Neural cell (in vitro differentiated cells): ENCODE data around the gene GAS7. TPM values are rescaled to one million over a fixed set of nuclear protein-coding genes. Genes with fewer than 3 reads are reported as not detected.

ENCODE experiments used
- H2AFZ ChIP-seq: fragments of 200-600, 300-800 bp; sonication (generic), shearing (Covaris generic); 2 replicates; pipeline ENCODE4 v1.6.0; 2014; ENCODE audit warnings: low read depth, mild to moderate bottlenecking, antibody characterized with exemption, low read length, moderate library complexity
- H3F3A ChIP-seq: fragments of 200-600 bp; shearing (Covaris generic); 2 replicates; pipeline ENCODE4 v1.6.1; 2016; ENCODE audit warnings: mild to moderate bottlenecking, moderate library complexity, mixed read lengths, antibody characterized with exemption, low read length; ENCODE audit not compliant: insufficient read depth, poor library complexity, severe bottlenecking
- H3K27ac ChIP-seq: fragments of 200-600, 300-800 bp; sonication (generic), shearing (Covaris generic); 2 replicates; pipeline ENCODE4 v1.5.1; 2014; ENCODE audit warnings: mild to moderate bottlenecking, low read length, moderate library complexity
- H3K27me3 ChIP-seq: fragments of 300-800, 200-600 bp; sonication (generic), shearing (Covaris generic); 2 replicates; pipeline ENCODE4 v1.6.0; 2014; ENCODE audit warnings: mild to moderate bottlenecking, low read depth, low read length, moderate library complexity; ENCODE audit not compliant: insufficient read depth
- H3K36me3 ChIP-seq: fragments of 300-800, 200-600 bp; sonication (generic), shearing (Covaris generic); 2 replicates; pipeline ENCODE4 v1.5.1; 2014; ENCODE audit warnings: mild to moderate bottlenecking, antibody characterized with exemption, low read length, moderate library complexity; ENCODE audit not compliant: insufficient read depth
- H3K4me2 ChIP-seq: fragments of 300-800, 200-600 bp; sonication (generic), shearing (Covaris generic); 2 replicates; pipeline ENCODE4 v1.6.0; 2014; ENCODE audit warnings: mild to moderate bottlenecking, low read length
- H3K4me3 ChIP-seq: fragments of 300-800, 200-600 bp; sonication (generic), shearing (Covaris generic); 2 replicates; pipeline ENCODE4 v1.5.1; 2014; ENCODE audit warnings: mild to moderate bottlenecking, low read length, moderate library complexity
- H3K79me2 ChIP-seq: fragments of 200-600 bp; shearing (Covaris generic); replicated peaks from 2 replicates; pipeline ENCODE4 v1.6.0; 2014; ENCODE audit warnings: mild to moderate bottlenecking, low read length, moderate library complexity; ENCODE audit not compliant: insufficient read depth
- H3K9ac ChIP-seq: fragments of 300-800, 200-600 bp; sonication (generic), shearing (Covaris generic); 2 replicates; pipeline ENCODE4 v1.6.1; 2016; ENCODE audit warnings: mild to moderate bottlenecking, low read length, mixed read lengths
- H3K9me2 ChIP-seq: fragments of 200-600 bp; shearing (Covaris generic); 2 replicates; pipeline ENCODE4 v1.6.1; 2016; ENCODE audit warnings: mild to moderate bottlenecking, low read length, mixed read lengths; ENCODE audit not compliant: insufficient read depth
- H3K9me3 ChIP-seq: fragments of 200-600, 300-800 bp; sonication (generic), shearing (Covaris generic); 2 replicates; pipeline ENCODE4 v1.6.1; 2016; ENCODE audit warnings: mild to moderate bottlenecking, mixed run types, low read length, moderate library complexity, mixed read lengths
- H4K20me1 ChIP-seq: fragments of 200-600 bp; shearing (Covaris generic); 2 replicates; pipeline ENCODE4 v1.6.1; 2016; ENCODE audit warnings: mild to moderate bottlenecking, mixed run types; ENCODE audit not compliant: insufficient read depth
- CTCF ChIP-seq: fragments of 450-650 bp; IDR thresholded peaks from 2 replicates; pipeline ENCODE4 v1.5.1; 2014; ENCODE audit warnings: antibody characterized with exemption, mild to moderate bottlenecking, moderate library complexity; ENCODE audit not compliant: poor library complexity, severe bottlenecking
- EP300 ChIP-seq: fragments of 450-650 bp; conservative IDR thresholded peaks from 2 replicates; pipeline ENCODE4 v1.6.1; 2014; ENCODE audit warnings: antibody characterized with exemption, mild to moderate bottlenecking, moderate library complexity; ENCODE audit not compliant: poor library complexity, severe bottlenecking
- EZH2 ChIP-seq: fragments of 200-600, 300-800 bp; shearing (Covaris generic), sonication (generic); IDR thresholded peaks from 2 replicates; pipeline ENCODE4 v1.6.1; 2014; ENCODE audit warnings: antibody characterized with exemption, low read length, borderline replicate concordance, mild to moderate bottlenecking; ENCODE audit not compliant: insufficient read depth, poor library complexity, severe bottlenecking
- MXI1 ChIP-seq: fragments of 450-650 bp; conservative IDR thresholded peaks from 2 replicates; pipeline ENCODE4 v1.6.1; 2014; ENCODE audit warnings: antibody characterized with exemption, mild to moderate bottlenecking; ENCODE audit not compliant: poor library complexity, severe bottlenecking
- POLR2AphosphoS5 ChIP-seq: IDR thresholded peaks from 2 replicates; pipeline ENCODE4 v1.6.1; 2012
- RAD21 ChIP-seq: fragments of 450-650 bp; conservative IDR thresholded peaks from 2 replicates; pipeline ENCODE4 v1.6.1; 2014; ENCODE audit warnings: antibody characterized with exemption, mild to moderate bottlenecking, moderate library complexity
- SMC3 ChIP-seq: fragments of 450-650 bp; conservative IDR thresholded peaks from 2 replicates; pipeline ENCODE4 v1.6.1; 2014; ENCODE audit warnings: antibody characterized with exemption, mild to moderate bottlenecking, moderate library complexity; ENCODE audit not compliant: poor library complexity
- TAF1 ChIP-seq: IDR thresholded peaks from 2 replicates; pipeline ENCODE4 v1.6.1; 2012; ENCODE audit warnings: low read depth
- polyA plus RNA-seq: library from polyadenylated mRNA; depleted of rRNA; stranded (reverse); fragments of >200 nt; gene quantifications from 2 replicates; pipeline ENCODE4 v1.2.3, GENCODE V29; 2014
- TF ChIP-seq, protein P1 (sequence below): IDR thresholded peaks from 2 replicates; pipeline ENCODE4 v1.6.1; 2012; ENCODE audit warnings: borderline replicate concordance

Gene GAS7
- polyA plus RNA-seq, 1 donor from 2014 or later: 23.6 TPM

DNA sequence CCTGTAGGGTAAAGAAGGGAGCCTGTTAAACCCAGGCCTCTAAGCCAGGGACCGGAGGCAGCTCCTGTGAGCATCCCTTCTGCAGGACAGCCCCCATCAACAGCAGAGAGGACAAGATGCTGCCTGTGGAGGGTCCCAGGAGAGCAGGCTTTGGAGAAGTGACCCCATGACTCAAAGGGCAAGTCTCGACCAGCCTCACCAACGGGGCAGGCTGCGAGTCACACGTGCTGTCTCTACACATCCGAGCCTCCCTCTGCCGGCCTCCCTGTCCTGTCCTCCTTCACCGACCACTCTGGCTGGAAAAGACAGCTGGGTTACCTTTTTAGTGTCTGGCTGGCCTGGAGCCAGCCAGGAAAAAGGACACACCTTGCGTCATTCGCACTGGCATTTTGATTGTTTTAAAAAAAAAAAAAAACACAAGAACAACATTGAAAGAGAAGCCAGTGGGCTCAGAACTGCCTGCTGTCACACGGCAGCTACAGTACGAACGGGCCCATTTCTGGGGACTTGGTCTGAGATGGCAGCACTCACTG lies 218.9 kb downstream of the GAS7 start:
- Histone ChIP-seq H3F3A (no peaks in the 10 kb centered on the region), H4K20me1 (no peaks in the 10 kb centered on the region), H3K27me3 (no peaks in the 10 kb centered on the region), H3K9me3 (no peaks in the 10 kb centered on the region), H3K9me2 (no peaks in the 10 kb centered on the region), H3K9ac (no peak overlapping the region), H3K36me3 (no peaks in the 10 kb centered on the region), H3K27ac (no peak overlapping the region), H3K4me3 (no peak overlapping the region), H2AFZ (no peak overlapping the region), H3K4me2 (no peak overlapping the region), H3K79me2 (no peaks in the 10 kb centered on the region)
- TF ChIP-seq CTCF: no peak
- no peak for TF ChIP-seq MXI1
- TF ChIP-seq EP300: no peak
- TF ChIP-seq RAD21: no peak
- no peak for TF ChIP-seq SMC3
- TF ChIP-seq TAF1: no peak
- TF ChIP-seq EZH2: no peak
- no peak for TF ChIP-seq POLR2AphosphoS5
- TF ChIP-seq, protein P1, sequence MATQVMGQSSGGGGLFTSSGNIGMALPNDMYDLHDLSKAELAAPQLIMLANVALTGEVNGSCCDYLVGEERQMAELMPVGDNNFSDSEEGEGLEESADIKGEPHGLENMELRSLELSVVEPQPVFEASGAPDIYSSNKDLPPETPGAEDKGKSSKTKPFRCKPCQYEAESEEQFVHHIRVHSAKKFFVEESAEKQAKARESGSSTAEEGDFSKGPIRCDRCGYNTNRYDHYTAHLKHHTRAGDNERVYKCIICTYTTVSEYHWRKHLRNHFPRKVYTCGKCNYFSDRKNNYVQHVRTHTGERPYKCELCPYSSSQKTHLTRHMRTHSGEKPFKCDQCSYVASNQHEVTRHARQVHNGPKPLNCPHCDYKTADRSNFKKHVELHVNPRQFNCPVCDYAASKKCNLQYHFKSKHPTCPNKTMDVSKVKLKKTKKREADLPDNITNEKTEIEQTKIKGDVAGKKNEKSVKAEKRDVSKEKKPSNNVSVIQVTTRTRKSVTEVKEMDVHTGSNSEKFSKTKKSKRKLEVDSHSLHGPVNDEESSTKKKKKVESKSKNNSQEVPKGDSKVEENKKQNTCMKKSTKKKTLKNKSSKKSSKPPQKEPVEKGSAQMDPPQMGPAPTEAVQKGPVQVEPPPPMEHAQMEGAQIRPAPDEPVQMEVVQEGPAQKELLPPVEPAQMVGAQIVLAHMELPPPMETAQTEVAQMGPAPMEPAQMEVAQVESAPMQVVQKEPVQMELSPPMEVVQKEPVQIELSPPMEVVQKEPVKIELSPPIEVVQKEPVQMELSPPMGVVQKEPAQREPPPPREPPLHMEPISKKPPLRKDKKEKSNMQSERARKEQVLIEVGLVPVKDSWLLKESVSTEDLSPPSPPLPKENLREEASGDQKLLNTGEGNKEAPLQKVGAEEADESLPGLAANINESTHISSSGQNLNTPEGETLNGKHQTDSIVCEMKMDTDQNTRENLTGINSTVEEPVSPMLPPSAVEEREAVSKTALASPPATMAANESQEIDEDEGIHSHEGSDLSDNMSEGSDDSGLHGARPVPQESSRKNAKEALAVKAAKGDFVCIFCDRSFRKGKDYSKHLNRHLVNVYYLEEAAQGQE: no peak

- Histone ChIP-seq H3K4me3 (no peak overlapping the region), H3K27ac (no peak overlapping the region), H3F3A (no peaks in the 10 kb centered on the region), H3K79me2 (no peaks in the 10 kb centered on the region), H3K36me3 (no peaks in the 10 kb centered on the region), H3K9ac (no peak overlapping the region), H3K9me2 (no peaks in the 10 kb centered on the region), H3K9me3 (no peaks in the 10 kb centered on the region), H3K4me2 (no peak overlapping the region), H4K20me1 (no peaks in the 10 kb centered on the region), H2AFZ (no peak overlapping the region), H3K27me3 (no peaks in the 10 kb centered on the region)
- no peak for TF ChIP-seq EZH2
- TF ChIP-seq TAF1: no peak
- no peak for TF ChIP-seq MXI1
- TF ChIP-seq, protein P1: no peak
- TF ChIP-seq CTCF: no peak
- no peak for TF ChIP-seq EP300
- TF ChIP-seq SMC3: no peak
- no peak for TF ChIP-seq RAD21
- TF ChIP-seq POLR2AphosphoS5: no peak
Observed at GRCh38 chr17:9977180-9977575, 221.2 kb downstream of the GAS7 start.
